Epithelial cell of esophagus (primary cell): ENCODE measurements around the gene TMEM80.

Source experiments
- DNase-seq: peaks from one replicate; pipeline ENCODE4 v3.0.0; 2010; ENCODE audit warnings: low read depth
- H3K4me3 ChIP-seq: 2 replicates; pipeline ENCODE4 v1.5.1; 2011; ENCODE audit warnings: mild to moderate bottlenecking, low read length, control low read depth
- CTCF ChIP-seq: IDR thresholded peaks from 2 replicates; pipeline ENCODE4 v1.5.1; 2011; ENCODE audit warnings: low read depth, mild to moderate bottlenecking, low read length, control low read depth, inconsistent platforms; ENCODE audit not compliant: insufficient read depth; ENCODE audit errors: missing control alignments

The TMEM80 gene

GRCh38 chr11:747158-748006 is 51.8 kb downstream of the TMEM80 start, which contains the start of gene TALDO1:
Gene TALDO1, plus strand, starts transcription at chr11:747464. Its CDS starts 18 bp downstream, at chr11:747482.
- DNase-seq = peak; percentile 91
- H3K4me3 ChIP-seq = peak within 1 kb of the TSS; percentile 70
- TF ChIP-seq CTCF = no peak

GRCh38 chr11:748007-748359 is 52.4 kb downstream of the TMEM80 start:
- H3K4me3 ChIP-seq = peak overlapping the region; percentile 70
- DNase-seq = no peak
- TF ChIP-seq CTCF = no peak

GRCh38 chr11:749731-750130 is 54.1 kb downstream of the TMEM80 start:
- TF ChIP-seq CTCF = no peak
- DNase-seq = no peak
- no peak overlapping the region for H3K4me3 ChIP-seq
